Adipocyte (in vitro differentiated cells): ENCODE measurements around the gene HSDL2.
A peak's percentile ranks its signal among the peaks of the same experiment; 100 is the strongest.

Experiments
- DNase-seq: peaks from one replicate; pipeline ENCODE4 v3.0.0-alpha.2; 2015; ENCODE audit warnings: low read depth
- H3K27me3 ChIP-seq: replicated peaks from 2 replicates; pipeline ENCODE4 v1.7.0; 2013; ENCODE audit warnings: mild to moderate bottlenecking, low read length, moderate library complexity; ENCODE audit not compliant: control insufficient read depth, insufficient read depth
- H3K36me3 ChIP-seq: 2 replicates; pipeline ENCODE4 v1.7.0; 2013; ENCODE audit warnings: low read length, mild to moderate bottlenecking, moderate library complexity; ENCODE audit not compliant: control insufficient read depth, insufficient read depth, severe bottlenecking
- H3K4me1 ChIP-seq: 2 replicates; pipeline ENCODE4 v1.7.0; 2013; ENCODE audit warnings: mild to moderate bottlenecking, low read length, moderate library complexity; ENCODE audit not compliant: control insufficient read depth, insufficient read depth
- H3K4me3 ChIP-seq: 2 replicates; pipeline ENCODE4 v1.7.0; 2013; ENCODE audit warnings: mild to moderate bottlenecking, low read length, moderate library complexity
- H3K9ac ChIP-seq: 2 replicates; pipeline ENCODE4 v1.7.0; 2013; ENCODE audit warnings: mild to moderate bottlenecking, low read length, moderate library complexity
- H3K9me3 ChIP-seq: 2 replicates; pipeline ENCODE4 v1.7.0; 2013; ENCODE audit warnings: mild to moderate bottlenecking, low read length, moderate library complexity; ENCODE audit not compliant: control insufficient read depth

HSDL2 gene

GRCh38 chr9:112462855-112463254 lies 82.9 kb downstream of the HSDL2 start:
- peaks cover 5% of the 10 kb centered on the region for H3K9me3 ChIP-seq
- no peak overlapping the region for H3K9ac ChIP-seq
- no peaks in the 10 kb centered on the region for H3K27me3 ChIP-seq
- peaks cover 82% of the 10 kb centered on the region for H3K36me3 ChIP-seq
- DNase-seq = no peak
- no peaks in the 10 kb centered on the region for H3K4me1 ChIP-seq
- no peak overlapping the region for H3K4me3 ChIP-seq

GRCh38 chr9:112465352-112465751 lies 85.4 kb downstream of the HSDL2 start:
- no peak for DNase-seq
- Histone ChIP-seq H3K4me3 (no peak overlapping the region), H3K9me3 (peaks cover 5% of the 10 kb centered on the region), H3K4me1 (no peaks in the 10 kb centered on the region), H3K27me3 (no peaks in the 10 kb centered on the region), H3K9ac (no peak overlapping the region), H3K36me3 (peaks cover 88% of the 10 kb centered on the region)

GRCh38 chr9:112472996-112473395 lies 93.1 kb downstream of the HSDL2 start:
- no peaks in the 10 kb centered on the region for H3K27me3 ChIP-seq
- H3K4me3 ChIP-seq = no peak overlapping the region
- H3K9ac ChIP-seq = no peak overlapping the region
- no peaks in the 10 kb centered on the region for H3K4me1 ChIP-seq
- H3K9me3 ChIP-seq = peaks cover 1% of the 10 kb centered on the region
- peaks cover 63% of the 10 kb centered on the region for H3K36me3 ChIP-seq
- no peak for DNase-seq

GRCh38 chr9:112473986-112474385 lies 94.1 kb downstream of the HSDL2 start:
- H3K9ac ChIP-seq = no peak overlapping the region
- peaks cover 3% of the 10 kb centered on the region for H3K9me3 ChIP-seq
- no peaks in the 10 kb centered on the region for H3K27me3 ChIP-seq
- no peaks in the 10 kb centered on the region for H3K4me1 ChIP-seq
- no peak overlapping the region for H3K4me3 ChIP-seq
- peaks cover 53% of the 10 kb centered on the region for H3K36me3 ChIP-seq
- DNase-seq = no peak

GRCh38 chr9:112475318-112475717 lies 95.4 kb downstream of the HSDL2 start:
- DNase-seq = no peak
- Histone ChIP-seq H3K36me3 (peaks cover 40% of the 10 kb centered on the region), H3K27me3 (no peaks in the 10 kb centered on the region), H3K4me3 (no peak overlapping the region), H3K4me1 (no peaks in the 10 kb centered on the region), H3K9ac (no peak overlapping the region), H3K9me3 (peaks cover 3% of the 10 kb centered on the region)

DNA sequence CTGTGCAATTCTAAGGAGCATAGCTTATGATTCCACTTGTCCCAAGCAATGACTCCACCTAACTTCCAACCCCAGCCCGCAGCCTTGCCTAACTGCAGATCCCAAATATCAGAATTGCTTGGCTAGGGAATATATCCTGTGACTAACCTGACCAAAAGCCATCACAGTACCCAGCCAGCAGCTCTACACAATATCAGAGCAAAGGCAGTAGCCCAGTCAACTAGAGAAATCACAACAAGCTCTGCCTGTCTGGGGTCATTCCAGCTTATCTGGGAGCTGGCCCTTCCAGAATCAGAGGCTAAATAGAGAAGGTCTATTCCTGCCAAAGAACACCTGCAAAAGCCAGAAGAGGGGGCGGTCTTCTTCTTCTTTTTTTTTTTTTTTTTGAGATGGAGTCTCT lies 97.4 kb downstream of the HSDL2 start:
- H3K4me1 ChIP-seq = no peaks in the 10 kb centered on the region
- H3K36me3 ChIP-seq = peaks cover 21% of the 10 kb centered on the region
- H3K27me3 ChIP-seq = no peaks in the 10 kb centered on the region
- H3K9me3 ChIP-seq = peaks cover 3% of the 10 kb centered on the region
- H3K9ac ChIP-seq = no peak overlapping the region
- DNase-seq = no peak
- H3K4me3 ChIP-seq = no peak overlapping the region

- Histone ChIP-seq H3K36me3 (peaks cover 5% of the 10 kb centered on the region), H3K27me3 (no peaks in the 10 kb centered on the region), H3K9me3 (peaks cover 3% of the 10 kb centered on the region), H3K4me3 (no peak overlapping the region), H3K4me1 (no peaks in the 10 kb centered on the region), H3K9ac (no peak overlapping the region)
- DNase-seq = no peak
Observed at GRCh38 chr9:112479221-112479620, 99.3 kb downstream of the HSDL2 start.

- Histone ChIP-seq H3K9me3 (no peaks in the 10 kb centered on the region), H3K4me3 (no peak overlapping the region), H3K27me3 (no peaks in the 10 kb centered on the region), H3K9ac (no peak overlapping the region), H3K36me3 (no peaks in the 10 kb centered on the region), H3K4me1 (peaks cover 10% of the 10 kb centered on the region)
- DNase-seq = no peak
Observed at GRCh38 chr9:112484607-112485006, 104.7 kb downstream of the HSDL2 start.

DNA sequence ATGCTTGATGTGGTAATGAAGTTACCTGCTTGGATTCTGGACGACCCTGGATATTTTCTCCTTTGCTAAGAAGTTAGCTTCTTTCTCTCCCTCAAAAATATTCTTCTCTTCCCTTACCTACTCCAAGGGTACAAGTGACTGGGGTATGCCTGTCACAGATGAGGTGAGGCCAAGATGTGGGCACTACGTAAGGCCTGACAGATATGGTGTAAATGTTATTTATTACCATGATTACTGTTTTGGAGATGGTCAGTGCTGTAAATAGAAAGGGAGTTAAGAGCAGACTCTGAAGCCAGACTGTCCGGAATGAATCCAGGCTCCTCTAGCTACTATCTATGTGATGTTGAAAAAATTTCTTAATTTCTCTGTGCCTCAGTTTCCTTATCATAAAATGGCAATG lies 105.7 kb downstream of the HSDL2 start:
- Histone ChIP-seq H3K4me3 (no peak overlapping the region), H3K9me3 (no peaks in the 10 kb centered on the region), H3K36me3 (no peaks in the 10 kb centered on the region), H3K9ac (no peak overlapping the region), H3K4me1 (peaks cover 10% of the 10 kb centered on the region), H3K27me3 (no peaks in the 10 kb centered on the region)
- DNase-seq = no peak

- no peaks in the 10 kb centered on the region for H3K9me3 ChIP-seq
- DNase-seq = peak; percentile 84
- peak within 1 kb of the TSS; percentile 85 for H3K9ac ChIP-seq
- peaks cover 12% of the 10 kb centered on the region for H3K4me1 ChIP-seq
- H3K27me3 ChIP-seq = no peaks in the 10 kb centered on the region
- H3K36me3 ChIP-seq = no peaks in the 10 kb centered on the region
- H3K4me3 ChIP-seq = peak within 1 kb of the TSS; percentile 90
Observed at GRCh38 chr9:112486221-112487007, 106.5 kb downstream of the HSDL2 start, which contains the start of gene KIAA1958. Gene KIAA1958 (plus strand): TSS chr9:112486827. CDS start chr9:112574081, 87,254 bp downstream.

- H3K9me3 ChIP-seq = no peaks in the 10 kb centered on the region
- H3K27me3 ChIP-seq = no peaks in the 10 kb centered on the region
Observed at GRCh38 chr9:112487008-112487798, 107.3 kb downstream of the HSDL2 start.

More at GRCh38 chr9:112487008-112487798, 107.3 kb downstream of the HSDL2 start:
- peak overlapping the region; percentile 67 for H3K9ac ChIP-seq
- peak; percentile 71 for DNase-seq
- peak overlapping the region; percentile 90 for H3K4me3 ChIP-seq
- H3K4me1 ChIP-seq = peaks cover 14% of the 10 kb centered on the region
- no peaks in the 10 kb centered on the region for H3K36me3 ChIP-seq
